H9 (cell line): ENCODE measurements around the gene SLC2A9. TPM values are rescaled to one million over a fixed set of nuclear protein-coding genes. Genes with fewer than 3 reads are reported as not detected.

Experiments
- DNase-seq: peaks from one replicate; pipeline ENCODE4 v3.0.0-alpha.2; 2017
- H2AFZ ChIP-seq: one replicate; pipeline ENCODE4 v1.6.1; 2013; ENCODE audit warnings: mild to moderate bottlenecking, low read length, control low read depth, moderate library complexity
- H2AK5ac ChIP-seq: 2 replicates; pipeline ENCODE4 v1.6.1; 2013; ENCODE audit warnings: low read length, control low read depth, mixed read lengths; ENCODE audit not compliant: insufficient read length
- H2BK120ac ChIP-seq: one replicate; pipeline ENCODE4 v1.6.1; 2013; ENCODE audit warnings: low read depth, mild to moderate bottlenecking, low read length, control low read depth, inconsistent platforms; ENCODE audit not compliant: poor library complexity, severe bottlenecking
- H2BK12ac ChIP-seq: 2 replicates; pipeline ENCODE4 v1.6.1; 2013; ENCODE audit warnings: low read length, control low read depth, mixed read lengths, low read depth; ENCODE audit not compliant: insufficient read length
- H2BK15ac ChIP-seq: 2 replicates; pipeline ENCODE4 v1.6.1; 2013; ENCODE audit warnings: low read depth, low read length, control low read depth
- H2BK20ac ChIP-seq: one replicate; pipeline ENCODE4 v1.6.1; 2013; ENCODE audit warnings: low read depth, mild to moderate bottlenecking, low read length, control low read depth, inconsistent platforms; ENCODE audit not compliant: poor library complexity, severe bottlenecking
- H2BK5ac ChIP-seq: 2 replicates; pipeline ENCODE4 v1.6.1; 2013; ENCODE audit warnings: low read length, control low read depth, mixed read lengths; ENCODE audit not compliant: insufficient read length
- H3K14ac ChIP-seq: 2 replicates; pipeline ENCODE4 v1.6.1; 2013; ENCODE audit warnings: low read length, control low read depth; ENCODE audit not compliant: insufficient read depth
- H3K18ac ChIP-seq: 2 replicates; pipeline ENCODE4 v1.6.1; 2013; ENCODE audit warnings: low read depth, mild to moderate bottlenecking, mixed read lengths, low read length, control low read depth; ENCODE audit not compliant: insufficient read length
- H3K23ac ChIP-seq: 2 replicates; pipeline ENCODE4 v1.6.1; 2013; ENCODE audit warnings: low read length, control low read depth, mixed read lengths, low read depth; ENCODE audit not compliant: insufficient read length
- H3K23me2 ChIP-seq: 2 replicates; pipeline ENCODE4 v1.6.1; 2013; ENCODE audit warnings: low read depth, mild to moderate bottlenecking, mixed read lengths, low read length, control low read depth; ENCODE audit not compliant: insufficient read length, poor library complexity, severe bottlenecking
- H3K27ac ChIP-seq: 2 replicates; pipeline ENCODE4 v1.5.1; 2013; ENCODE audit warnings: low read length, control low read depth, mixed read lengths, low read depth; ENCODE audit not compliant: insufficient read length
- H3K27me3 ChIP-seq: 2 replicates; pipeline ENCODE4 v1.6.1; 2013; ENCODE audit warnings: low read length, control low read depth, inconsistent platforms; ENCODE audit not compliant: insufficient read depth
- H3K4ac ChIP-seq: 2 replicates; pipeline ENCODE4 v1.6.1; 2013; ENCODE audit warnings: low read depth, mild to moderate bottlenecking, control low read depth, inconsistent platforms, low read length, moderate library complexity
- H3K4me1 ChIP-seq: 2 replicates; pipeline ENCODE4 v1.6.1; 2013; ENCODE audit warnings: low read length, control low read depth, inconsistent platforms; ENCODE audit not compliant: insufficient read depth
- H3K4me2 ChIP-seq: 2 replicates; pipeline ENCODE4 v1.6.1; 2013; ENCODE audit warnings: low read length, control low read depth, mixed read lengths; ENCODE audit not compliant: insufficient read length, insufficient read depth
- H3K56ac ChIP-seq: 2 replicates; pipeline ENCODE4 v1.6.1; 2013; ENCODE audit warnings: low read depth, mild to moderate bottlenecking, mixed read lengths, low read length, control low read depth; ENCODE audit not compliant: insufficient read length
- H3K79me1 ChIP-seq: 2 replicates; pipeline ENCODE4 v1.6.1; 2013; ENCODE audit warnings: low read depth, mild to moderate bottlenecking, moderate library complexity, low read length, control low read depth, inconsistent platforms; ENCODE audit not compliant: insufficient read depth, poor library complexity, severe bottlenecking
- H3K79me2 ChIP-seq: 2 replicates; pipeline ENCODE4 v1.6.1; 2013; ENCODE audit warnings: low read length, control low read depth, inconsistent platforms; ENCODE audit not compliant: insufficient read depth
- H3K9ac ChIP-seq: 2 replicates; pipeline ENCODE4 v1.6.1; 2013; ENCODE audit warnings: low read length, control low read depth, mixed read lengths; ENCODE audit not compliant: insufficient read length; ENCODE audit errors: extremely low read depth
- H3K9me3 ChIP-seq: one replicate; pipeline ENCODE4 v1.6.1; 2013; ENCODE audit warnings: low read depth, low read length, inconsistent platforms; ENCODE audit not compliant: control insufficient read depth
- H3T11ph ChIP-seq: one replicate; pipeline ENCODE4 v1.6.1; 2013; ENCODE audit warnings: mild to moderate bottlenecking, low read length, control low read depth, inconsistent platforms
- H4K20me1 ChIP-seq: one replicate; pipeline ENCODE4 v1.6.1; 2013; ENCODE audit not compliant: control insufficient read depth, insufficient read length, insufficient read depth
- H4K5ac ChIP-seq: 2 replicates; pipeline ENCODE4 v1.6.1; 2013; ENCODE audit warnings: low read depth, mild to moderate bottlenecking, mixed read lengths, low read length, control low read depth; ENCODE audit not compliant: insufficient read length
- H4K8ac ChIP-seq: replicated peaks from 2 replicates; pipeline ENCODE4 v1.6.1; 2013; ENCODE audit warnings: low read length, control low read depth, mixed read lengths, low read depth; ENCODE audit not compliant: insufficient read length
- H4K91ac ChIP-seq: 2 replicates; pipeline ENCODE4 v1.6.1; 2013; ENCODE audit warnings: low read depth, mild to moderate bottlenecking, moderate library complexity, mixed read lengths, low read length, control low read depth; ENCODE audit not compliant: insufficient read length
- H3K27ac Mint-ChIP-seq, 3 experiments: 2 replicates in 2 of 3; 3 replicates in 1 of 3; pipeline ENCODE4 v1.8.0; 2020 to 2021; ENCODE audit warnings: mixed read lengths in 3 of 3, mild to moderate bottlenecking in 1 of 3, moderate library complexity in 1 of 3
- H3K27me3 Mint-ChIP-seq: 2 replicates; pipeline ENCODE4 v1.8.0; 2021; ENCODE audit warnings: low read depth, mild to moderate bottlenecking, moderate library complexity, mixed read lengths
- H3K36me3 Mint-ChIP-seq, 3 experiments: 2 replicates in 2 of 3; 3 replicates in 1 of 3; pipeline ENCODE4 v1.8.0; 2020 to 2021; ENCODE audit warnings: low read depth in 3 of 3, mixed read lengths in 3 of 3; ENCODE audit not compliant: insufficient read depth in 1 of 3
- H3K4me1 Mint-ChIP-seq, 2 experiments: 2 replicates each; pipeline ENCODE4 v1.8.0; 2020; ENCODE audit warnings: mixed read lengths in 2 of 2
- H3K4me3 Mint-ChIP-seq, 2 experiments: 2 replicates in 1 of 2; 3 replicates in 1 of 2; pipeline ENCODE4 v1.8.0; 2020 to 2021; ENCODE audit warnings: mild to moderate bottlenecking in 2 of 2, mixed read lengths in 2 of 2, moderate library complexity in 1 of 2
- H3K9me3 Mint-ChIP-seq, 2 experiments: 2 replicates in 1 of 2; 3 replicates in 1 of 2; pipeline ENCODE4 v1.8.0; 2020; ENCODE audit warnings: mild to moderate bottlenecking in 2 of 2, mixed read lengths in 2 of 2, moderate library complexity in 1 of 2
- WGBS: extraction: QIAGEN DNeasy Blood & Tissue Kit; methylation state at CpG from one replicate; pipeline ENCODE4 v1.1.7; 2013; ENCODE audit warnings: missing lambda C conversion rate, low lambda C conversion rate, mixed read lengths; ENCODE audit not compliant: insufficient read length; ENCODE audit errors: extremely low coverage; 5-methylcytosine and 5-hydroxymethylcytosine counted together
- total RNA-seq: library from RNA; stranded (reverse); gene quantifications from 2 replicates; pipeline ENCODE4 v1.2.1, GENCODE V29; 2021
- TF ChIP-seq, protein P1 (sequence below): fragments of 200-600 bp; sonication (generic); conservative IDR thresholded peaks from 3 replicates; pipeline ENCODE4 v1.8.0; 2021; ENCODE audit warnings: antibody characterized with exemption, mild to moderate bottlenecking

SLC2A9 gene
- total RNA-seq, 1 experiment from 2014 or later: 0.79 TPM

DNA sequence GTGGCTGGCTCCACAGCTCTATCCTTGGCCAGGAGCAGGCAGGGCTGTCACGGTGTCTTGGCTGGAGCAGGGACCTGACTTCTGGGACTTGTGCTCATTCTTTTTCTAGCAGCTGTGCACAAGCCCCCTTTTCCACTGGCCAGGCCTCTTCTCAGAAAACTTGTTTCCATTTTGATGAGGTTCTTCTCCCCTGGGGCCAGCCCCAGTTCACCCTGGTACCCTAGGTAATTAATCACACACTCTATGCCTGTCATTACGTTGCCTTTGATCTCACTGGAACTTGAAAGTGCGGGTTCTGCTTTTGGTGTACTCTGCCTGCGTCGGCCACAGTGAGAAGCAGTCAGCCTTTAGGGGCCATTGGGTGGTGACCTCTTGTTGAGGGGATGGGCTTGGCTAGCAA is 213.2 kb downstream of the SLC2A9 start:
- H3K27ac Mint-ChIP-seq: no peak overlapping the region
- no CpG with 5 or more reads among the region's 5 CpGs for WGBS
- H3K36me3 Mint-ChIP-seq: no peaks in the 10 kb centered on the region; a peak in 1 of 7 replicates
- no peaks in the 10 kb centered on the region for H3K79me2 ChIP-seq
- no peaks in the 10 kb centered on the region for H4K20me1 ChIP-seq
- no peak overlapping the region for H3K4me3 Mint-ChIP-seq
- no peak overlapping the region for H3K4ac ChIP-seq
- H3K4me2 ChIP-seq: no peak overlapping the region
- H3K27me3 ChIP-seq: no peaks in the 10 kb centered on the region
- H3K9me3 ChIP-seq: no peaks in the 10 kb centered on the region
- TF ChIP-seq, protein P1, sequence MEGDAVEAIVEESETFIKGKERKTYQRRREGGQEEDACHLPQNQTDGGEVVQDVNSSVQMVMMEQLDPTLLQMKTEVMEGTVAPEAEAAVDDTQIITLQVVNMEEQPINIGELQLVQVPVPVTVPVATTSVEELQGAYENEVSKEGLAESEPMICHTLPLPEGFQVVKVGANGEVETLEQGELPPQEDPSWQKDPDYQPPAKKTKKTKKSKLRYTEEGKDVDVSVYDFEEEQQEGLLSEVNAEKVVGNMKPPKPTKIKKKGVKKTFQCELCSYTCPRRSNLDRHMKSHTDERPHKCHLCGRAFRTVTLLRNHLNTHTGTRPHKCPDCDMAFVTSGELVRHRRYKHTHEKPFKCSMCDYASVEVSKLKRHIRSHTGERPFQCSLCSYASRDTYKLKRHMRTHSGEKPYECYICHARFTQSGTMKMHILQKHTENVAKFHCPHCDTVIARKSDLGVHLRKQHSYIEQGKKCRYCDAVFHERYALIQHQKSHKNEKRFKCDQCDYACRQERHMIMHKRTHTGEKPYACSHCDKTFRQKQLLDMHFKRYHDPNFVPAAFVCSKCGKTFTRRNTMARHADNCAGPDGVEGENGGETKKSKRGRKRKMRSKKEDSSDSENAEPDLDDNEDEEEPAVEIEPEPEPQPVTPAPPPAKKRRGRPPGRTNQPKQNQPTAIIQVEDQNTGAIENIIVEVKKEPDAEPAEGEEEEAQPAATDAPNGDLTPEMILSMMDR: no peak
- H2BK15ac ChIP-seq: no peak overlapping the region
- no peak overlapping the region for H2BK120ac ChIP-seq
- no peak overlapping the region for H4K91ac ChIP-seq
- H3K27ac ChIP-seq: no peak overlapping the region
- H3K23ac ChIP-seq: no peak overlapping the region
- H3T11ph ChIP-seq: no peak overlapping the region
- no peaks in the 10 kb centered on the region for H3K4me1 ChIP-seq
- no peak overlapping the region for H2BK20ac ChIP-seq
- no peak overlapping the region for H2AK5ac ChIP-seq
- peaks cover 1% of the 10 kb centered on the region for H3K27me3 Mint-ChIP-seq
- no peaks in the 10 kb centered on the region for H3K79me1 ChIP-seq
- H3K14ac ChIP-seq: no peak overlapping the region
- no peak for DNase-seq
- no peak overlapping the region for H3K18ac ChIP-seq
- H4K8ac ChIP-seq: no peak overlapping the region
- no peak overlapping the region for H2BK5ac ChIP-seq
- no peak overlapping the region for H3K56ac ChIP-seq
- peaks cover 5 to 12% of the 10 kb centered on the region in 2 experiments for H3K4me1 Mint-ChIP-seq
- H3K9ac ChIP-seq: no peak overlapping the region
- peaks cover 0 to 3% of the 10 kb centered on the region in 2 experiments; a peak in 1 of 5 replicates for H3K9me3 Mint-ChIP-seq
- H4K5ac ChIP-seq: no peak overlapping the region
- H3K23me2 ChIP-seq: no peaks in the 10 kb centered on the region
- H2AFZ ChIP-seq: no peak overlapping the region
- no peak overlapping the region for H2BK12ac ChIP-seq
